Nephron progenitor cell (in vitro differentiated cells): ENCODE data around the gene SENP2.
"Not testable (repeated sequence)": the region's sequence is repeated elsewhere in the genome, so short reads cannot be mapped to it uniquely, and the experiment has no call there.

ENCODE experiments used
- DNase-seq: peaks from one replicate; pipeline ENCODE4 v3.0.0; 2021
- H3K27ac Mint-ChIP-seq: 2 replicates; pipeline ENCODE4 v1.8.0; 2021; ENCODE audit warnings: mild to moderate bottlenecking, moderate library complexity, mixed read lengths
- H3K27me3 Mint-ChIP-seq: 2 replicates; pipeline ENCODE4 v1.8.0; 2021; ENCODE audit warnings: mild to moderate bottlenecking, low read depth, mixed read lengths; ENCODE audit not compliant: poor library complexity
- H3K36me3 Mint-ChIP-seq: 2 replicates; pipeline ENCODE4 v1.8.0; 2021; ENCODE audit warnings: low read depth, mixed read lengths
- H3K4me1 Mint-ChIP-seq: 2 replicates; pipeline ENCODE4 v1.8.0; 2021; ENCODE audit warnings: mixed read lengths
- H3K4me3 Mint-ChIP-seq: 2 replicates; pipeline ENCODE4 v1.8.0; 2021; ENCODE audit warnings: mild to moderate bottlenecking, moderate library complexity, mixed read lengths
- H3K9me3 Mint-ChIP-seq: 2 replicates; pipeline ENCODE4 v1.8.0; 2021; ENCODE audit warnings: mild to moderate bottlenecking, moderate library complexity, mixed read lengths
- TF ChIP-seq, protein P1 (sequence below): fragments of 200-600 bp; sonication (generic); IDR thresholded peaks from 2 replicates; pipeline ENCODE4 v1.5.0; 2021; ENCODE audit warnings: antibody characterized with exemption

Gene SENP2

DNA sequence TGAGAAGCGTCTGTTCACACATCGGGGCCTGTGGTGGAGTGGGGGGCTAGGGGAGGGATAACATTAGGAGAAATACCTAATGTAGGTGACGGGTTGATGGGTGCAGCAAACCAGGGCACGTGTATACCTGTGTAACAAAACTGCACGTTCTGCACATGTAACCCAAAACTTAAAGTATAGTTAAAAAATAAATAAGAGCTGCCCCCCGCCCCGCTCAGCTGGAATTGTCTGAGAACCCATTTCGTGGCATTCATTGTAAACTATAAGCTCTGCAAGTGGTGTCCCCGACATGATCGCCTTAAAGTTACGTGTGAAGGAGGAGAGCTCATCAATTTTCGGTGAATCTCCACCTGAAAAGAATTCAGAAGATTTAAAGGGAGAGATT is 26.4 kb upstream of the SENP2 start:
- DNase-seq: no peak
- TF ChIP-seq, protein P1, sequence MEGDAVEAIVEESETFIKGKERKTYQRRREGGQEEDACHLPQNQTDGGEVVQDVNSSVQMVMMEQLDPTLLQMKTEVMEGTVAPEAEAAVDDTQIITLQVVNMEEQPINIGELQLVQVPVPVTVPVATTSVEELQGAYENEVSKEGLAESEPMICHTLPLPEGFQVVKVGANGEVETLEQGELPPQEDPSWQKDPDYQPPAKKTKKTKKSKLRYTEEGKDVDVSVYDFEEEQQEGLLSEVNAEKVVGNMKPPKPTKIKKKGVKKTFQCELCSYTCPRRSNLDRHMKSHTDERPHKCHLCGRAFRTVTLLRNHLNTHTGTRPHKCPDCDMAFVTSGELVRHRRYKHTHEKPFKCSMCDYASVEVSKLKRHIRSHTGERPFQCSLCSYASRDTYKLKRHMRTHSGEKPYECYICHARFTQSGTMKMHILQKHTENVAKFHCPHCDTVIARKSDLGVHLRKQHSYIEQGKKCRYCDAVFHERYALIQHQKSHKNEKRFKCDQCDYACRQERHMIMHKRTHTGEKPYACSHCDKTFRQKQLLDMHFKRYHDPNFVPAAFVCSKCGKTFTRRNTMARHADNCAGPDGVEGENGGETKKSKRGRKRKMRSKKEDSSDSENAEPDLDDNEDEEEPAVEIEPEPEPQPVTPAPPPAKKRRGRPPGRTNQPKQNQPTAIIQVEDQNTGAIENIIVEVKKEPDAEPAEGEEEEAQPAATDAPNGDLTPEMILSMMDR: no peak
- H3K27ac Mint-ChIP-seq: no peak overlapping the region

GRCh38 chr3:185560676-185561075 is 25.4 kb upstream of the SENP2 start:
- DNase-seq: no peak
- peaks cover 18% of the 10 kb centered on the region for H3K27me3 Mint-ChIP-seq
- H3K4me1 Mint-ChIP-seq: peaks cover 21% of the 10 kb centered on the region
- TF ChIP-seq, protein P1: no peak
- no peak overlapping the region for H3K4me3 Mint-ChIP-seq
- H3K36me3 Mint-ChIP-seq: no peaks in the 10 kb centered on the region
- H3K27ac Mint-ChIP-seq: no peak overlapping the region
- peaks cover 5% of the 10 kb centered on the region for H3K9me3 Mint-ChIP-seq

More for the DNA sequence above, 26.4 kb upstream of the SENP2 start:
- Mint-ChIP-seq H3K4me3 (no peak overlapping the region), H3K9me3 (peaks cover 5% of the 10 kb centered on the region), H3K4me1 (peaks cover 21% of the 10 kb centered on the region), H3K27me3 (peaks cover 20% of the 10 kb centered on the region), H3K36me3 (no peaks in the 10 kb centered on the region)

DNA sequence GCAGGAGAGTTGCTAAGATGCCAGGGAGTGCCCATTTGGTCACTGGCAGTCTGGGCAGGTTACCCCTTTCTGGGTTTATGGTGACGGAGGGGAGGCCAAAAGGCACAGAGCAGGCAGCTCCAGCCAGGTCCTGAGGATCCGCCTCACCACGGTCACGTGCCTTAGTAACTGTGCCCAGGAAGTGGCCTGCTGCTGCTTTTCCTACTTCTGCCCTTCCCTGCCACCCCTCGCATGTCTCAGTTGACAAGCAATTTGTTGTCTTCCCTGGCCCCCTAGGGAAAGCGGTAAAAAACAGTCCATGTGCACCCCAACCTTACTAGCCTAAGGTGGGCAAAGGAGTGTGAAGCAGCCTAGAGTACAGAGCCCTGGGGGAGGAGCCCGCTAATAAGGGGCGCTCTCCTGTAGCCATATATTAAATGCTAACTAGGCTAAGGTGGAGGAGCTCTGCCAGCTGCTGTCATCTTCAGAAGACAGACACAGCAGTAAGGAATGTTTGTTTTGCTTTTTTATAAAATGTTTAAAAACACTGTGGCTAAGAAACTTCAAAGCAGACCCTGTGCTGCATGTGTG is 24.6 kb upstream of the SENP2 start:
- Mint-ChIP-seq H3K27ac (no peak overlapping the region), H3K4me3 (no peak overlapping the region), H3K27me3 (peaks cover 18% of the 10 kb centered on the region), H3K36me3 (no peaks in the 10 kb centered on the region), H3K9me3 (peaks cover 5% of the 10 kb centered on the region), H3K4me1 (peaks cover 21% of the 10 kb centered on the region)
- no peak for DNase-seq
- TF ChIP-seq, protein P1: no peak

- Mint-ChIP-seq H3K27me3 (peaks cover 18% of the 10 kb centered on the region), H3K36me3 (no peaks in the 10 kb centered on the region), H3K4me1 (peaks cover 21% of the 10 kb centered on the region), H3K9me3 (peaks cover 5% of the 10 kb centered on the region), H3K27ac (no peak overlapping the region), H3K4me3 (no peak overlapping the region)
- no peak for DNase-seq
- TF ChIP-seq, protein P1: no peak
These were observed 24.1 kb upstream of the SENP2 start for GRCh38 chr3:185561958-185562357.

DNA sequence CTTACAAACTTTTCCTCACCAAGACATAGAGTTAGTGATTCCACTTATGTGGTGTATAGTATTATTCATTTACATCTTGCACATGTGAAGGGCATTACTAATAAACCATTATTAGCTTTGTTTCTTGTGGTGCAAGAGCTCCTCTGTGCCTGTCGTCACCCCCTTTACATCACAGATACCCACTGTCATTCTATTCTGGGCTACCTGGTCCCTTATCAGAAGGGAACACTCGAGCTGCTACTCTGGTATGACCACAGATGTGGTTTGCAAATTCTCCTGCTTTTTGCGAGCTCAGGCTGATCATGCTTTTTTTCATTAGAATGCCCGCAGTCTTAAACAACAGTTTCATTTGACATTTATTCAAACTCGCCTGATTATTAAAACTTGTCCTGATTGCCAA is 13.9 kb upstream of the SENP2 start:
- H3K4me1 Mint-ChIP-seq: no peaks in the 10 kb centered on the region
- DNase-seq: no peak
- TF ChIP-seq, protein P1: no peak
- H3K9me3 Mint-ChIP-seq: peaks cover 26% of the 10 kb centered on the region
- no peaks in the 10 kb centered on the region for H3K36me3 Mint-ChIP-seq
- peaks cover 5% of the 10 kb centered on the region for H3K27me3 Mint-ChIP-seq
- no peak overlapping the region for H3K4me3 Mint-ChIP-seq
- H3K27ac Mint-ChIP-seq: no peak overlapping the region

- H3K27ac Mint-ChIP-seq, H3K4me1 Mint-ChIP-seq, H3K4me3 Mint-ChIP-seq, H3K27me3 Mint-ChIP-seq, H3K36me3 Mint-ChIP-seq: not testable (repeated sequence)
- peaks cover 24% of the 10 kb centered on the region for H3K9me3 Mint-ChIP-seq
- peak; percentile 43 for DNase-seq
- TF ChIP-seq, protein P1: peak; percentile 63
These were observed 10.8 kb upstream of the SENP2 start for GRCh38 chr3:185575108-185575869.
